GM06990 (cell line): ENCODE data around the gene EGFL8.

Experiments used
- DNase-seq: peaks from one replicate; pipeline ENCODE4 v3.0.0-alpha.2; 2011; ENCODE audit not compliant: insufficient read length; ENCODE audit errors: extremely low read depth
- H3K27me3 ChIP-seq: replicated peaks from 2 replicates; pipeline ENCODE4 v1.6.0; 2011; ENCODE audit warnings: low read length; ENCODE audit not compliant: control insufficient read depth, insufficient read depth
- H3K36me3 ChIP-seq: 2 replicates; pipeline ENCODE4 v1.5.1; 2011; ENCODE audit warnings: low read length; ENCODE audit not compliant: control insufficient read depth, insufficient read depth
- H3K4me3 ChIP-seq: replicated peaks from 2 replicates; pipeline ENCODE4 v1.5.1; 2011; ENCODE audit warnings: low read depth, mild to moderate bottlenecking, control low read depth, low read length
- CTCF ChIP-seq: IDR thresholded peaks from 2 replicates; pipeline ENCODE4 v1.5.1; 2011; ENCODE audit warnings: low read length, control low read depth, mild to moderate bottlenecking, inconsistent platforms; ENCODE audit not compliant: insufficient read depth, poor library complexity, severe bottlenecking

The EGFL8 gene

GRCh38 chr6:32164295-32164694 is at the start of gene EGFL8:
Gene EGFL8 (plus strand): TSS chr6:32164595. CDS start chr6:32166166, 1,571 bp downstream.
- H3K27me3 ChIP-seq: no peaks in the 10 kb centered on the region
- peaks cover 5% of the 10 kb centered on the region for H3K36me3 ChIP-seq
- no peak for DNase-seq
- no peak within 1 kb of the TSS for H3K4me3 ChIP-seq
- no peak for TF ChIP-seq CTCF

GRCh38 chr6:32114796-32115195 is 49.6 kb upstream of the EGFL8 start:
- no peak for TF ChIP-seq CTCF
- DNase-seq: no peak
- no peak overlapping the region for H3K4me3 ChIP-seq
- H3K27me3 ChIP-seq: no peaks in the 10 kb centered on the region
- peaks cover 32% of the 10 kb centered on the region for H3K36me3 ChIP-seq

- H3K36me3 ChIP-seq: peaks cover 34% of the 10 kb centered on the region
- DNase-seq: no peak
- H3K27me3 ChIP-seq: no peaks in the 10 kb centered on the region
- TF ChIP-seq CTCF: no peak
- no peak overlapping the region for H3K4me3 ChIP-seq
These were observed 48.8 kb upstream of the EGFL8 start for GRCh38 chr6:32115623-32116022.

GRCh38 chr6:32116674-32117073 is 47.7 kb upstream of the EGFL8 start:
- Histone ChIP-seq H3K36me3 (peaks cover 38% of the 10 kb centered on the region), H3K4me3 (no peak overlapping the region), H3K27me3 (no peaks in the 10 kb centered on the region)
- no peak for DNase-seq
- TF ChIP-seq CTCF: peak; percentile 50

GRCh38 chr6:32117461-32117860 is 46.9 kb upstream of the EGFL8 start:
- peaks cover 42% of the 10 kb centered on the region for H3K36me3 ChIP-seq

More at GRCh38 chr6:32117461-32117860, 46.9 kb upstream of the EGFL8 start:
- DNase-seq: no peak
- no peaks in the 10 kb centered on the region for H3K27me3 ChIP-seq
- H3K4me3 ChIP-seq: no peak overlapping the region
- TF ChIP-seq CTCF: no peak
